Activated T-helper 1 cell treated with anti-CD3 and anti-CD28 coated beads, Interleukin-12 subunit alpha, Interleukin-12 subunit beta, Interleukin-2, Interleukin-4 antibody, amounts not matched to agents 30 ng/mL and 10 ng/mL and 1 ng/mL, durations not matched to agents 14 hours and 24 hours and 36 hours (primary cell): ENCODE measurements around the gene PIAS1. TPM values are rescaled to one million over a fixed set of nuclear protein-coding genes. Genes with fewer than 3 reads are reported as not detected.
"Not testable (repeated sequence)": the region's sequence is repeated elsewhere in the genome, so short reads cannot be mapped to it uniquely, and the experiment has no call there.

Experiments used
- DNase-seq: peaks from one replicate; pipeline ENCODE4 v3.0.0; 2021; ENCODE audit warnings: low spot score
- H3K27ac Mint-ChIP-seq: one replicate; pipeline ENCODE4 v1.8.0; 2021; ENCODE audit warnings: mild to moderate bottlenecking, mixed read lengths
- H3K27me3 Mint-ChIP-seq: one replicate; pipeline ENCODE4 v1.8.0; 2022; ENCODE audit warnings: mild to moderate bottlenecking, moderate library complexity, mixed read lengths; ENCODE audit not compliant: insufficient read depth
- H3K36me3 Mint-ChIP-seq: one replicate; pipeline ENCODE4 v1.8.0; 2021; ENCODE audit warnings: low read depth, mixed read lengths
- H3K4me1 Mint-ChIP-seq: one replicate; pipeline ENCODE4 v1.8.0; 2021; ENCODE audit warnings: low read depth, mixed read lengths
- H3K4me3 Mint-ChIP-seq: one replicate; pipeline ENCODE4 v1.8.0; 2021; ENCODE audit warnings: mild to moderate bottlenecking, moderate library complexity, mixed read lengths
- H3K9me3 Mint-ChIP-seq: one replicate; pipeline ENCODE4 v1.8.0; 2021; ENCODE audit warnings: mixed read lengths
- intact Hi-C: fragments of 100-400 bp; cut with micrococcal nuclease; formaldehyde crosslinking; loops from one replicate; pipeline ENCODE4 v1.15.1; 2024
- total RNA-seq: library from RNA; stranded (reverse); gene quantifications from 2 replicates; pipeline ENCODE4 v1.2.3, GENCODE V29; 2022

The PIAS1 gene
- total RNA-seq, 1 donor from 2014 or later = 26.8 TPM

GRCh38 chr15:68045289-68046265 lies 8.5 kb upstream of the PIAS1 start:
- intact Hi-C loops = no loop called here
- Mint-ChIP-seq H3K36me3 (no peaks in the 10 kb centered on the region), H3K27ac (no peak overlapping the region), H3K4me3 (no peak overlapping the region), H3K9me3 (no peaks in the 10 kb centered on the region), H3K27me3 (peaks cover 15% of the 10 kb centered on the region), H3K4me1 (no peaks in the 10 kb centered on the region)
- no peak for DNase-seq

- H3K4me1 Mint-ChIP-seq = peaks cover 6% of the 10 kb centered on the region
- no peak overlapping the region for H3K4me3 Mint-ChIP-seq
- no peaks in the 10 kb centered on the region for H3K9me3 Mint-ChIP-seq
- intact Hi-C loops = no loop called here
- peaks cover 10% of the 10 kb centered on the region for H3K27me3 Mint-ChIP-seq
- no peak for DNase-seq
- H3K36me3 Mint-ChIP-seq = peaks cover 5% of the 10 kb centered on the region
- no peak overlapping the region for H3K27ac Mint-ChIP-seq
These were observed 6.3 kb upstream of the PIAS1 start for GRCh38 chr15:68047826-68048225.

- no peaks in the 10 kb centered on the region for H3K9me3 Mint-ChIP-seq
- DNase-seq = no peak
- H3K36me3 Mint-ChIP-seq = peaks cover 5% of the 10 kb centered on the region
- intact Hi-C loops = loop anchor here (5.0 to 10.0 kb wide), 7 partner anchors 106 to 1364 kb away; partner anchors contain the start of genes AAGAB, C15orf61, IQCH and KIF23
- no peak overlapping the region for H3K4me3 Mint-ChIP-seq
- peaks cover 27% of the 10 kb centered on the region for H3K4me1 Mint-ChIP-seq
- no peak overlapping the region for H3K27ac Mint-ChIP-seq
- peaks cover 10% of the 10 kb centered on the region for H3K27me3 Mint-ChIP-seq
These were observed 3.0 kb upstream of the PIAS1 start for GRCh38 chr15:68051109-68051508.

GRCh38 chr15:68051907-68052306 lies 2.2 kb upstream of the PIAS1 start:
- H3K27me3 Mint-ChIP-seq = peaks cover 10% of the 10 kb centered on the region
- intact Hi-C loops = loop anchor here (5.0 to 10.0 kb wide), 7 partner anchors 105 to 1363 kb away; partner anchors contain the start of genes AAGAB, C15orf61, IQCH and KIF23
- DNase-seq = no peak
- peaks cover 35% of the 10 kb centered on the region for H3K4me1 Mint-ChIP-seq
- no peak overlapping the region for H3K4me3 Mint-ChIP-seq
- H3K9me3 Mint-ChIP-seq = no peaks in the 10 kb centered on the region
- no peak overlapping the region for H3K27ac Mint-ChIP-seq
- H3K36me3 Mint-ChIP-seq = peaks cover 5% of the 10 kb centered on the region

- DNase-seq = no peak
- Mint-ChIP-seq H3K4me1 (peaks cover 39% of the 10 kb centered on the region), H3K27me3 (peaks cover 10% of the 10 kb centered on the region), H3K4me3 (peak overlapping the region; percentile 41), H3K27ac (no peak overlapping the region), H3K9me3 (no peaks in the 10 kb centered on the region), H3K36me3 (peaks cover 5% of the 10 kb centered on the region)
- intact Hi-C loops = loop anchor here (5.0 to 10.0 kb wide), 7 partner anchors 105 to 1362 kb away; partner anchors contain the start of genes AAGAB, C15orf61, IQCH and KIF23
These were observed 1.7 kb upstream of the PIAS1 start for GRCh38 chr15:68052431-68052830.

GRCh38 chr15:68053001-68053400 lies 1.1 kb upstream of the PIAS1 start:
- no peak for DNase-seq
- Mint-ChIP-seq H3K36me3 (peaks cover 5% of the 10 kb centered on the region), H3K4me3 (peak overlapping the region; percentile 41), H3K9me3 (no peaks in the 10 kb centered on the region), H3K4me1 (peaks cover 45% of the 10 kb centered on the region), H3K27me3 (peaks cover 4% of the 10 kb centered on the region), H3K27ac (no peak overlapping the region)
- intact Hi-C loops = loop anchor here (5.0 to 10.0 kb wide), 7 partner anchors 104 to 1362 kb away; partner anchors contain the start of genes AAGAB, C15orf61, IQCH and KIF23

GRCh38 chr15:68054628-68055223 lies 611 bp downstream of the PIAS1 start:
- Mint-ChIP-seq H3K36me3 (peaks cover 5% of the 10 kb centered on the region), H3K27ac (peak overlapping the region; percentile 94), H3K27me3 (no peaks in the 10 kb centered on the region), H3K4me3 (peak overlapping the region; percentile 96), H3K9me3 (no peaks in the 10 kb centered on the region), H3K4me1 (peaks cover 50% of the 10 kb centered on the region)
- peak; percentile 15 for DNase-seq
- intact Hi-C loops = loop anchor here (1.0 to 10.0 kb wide), 10 partner anchors 103 to 1360 kb away; partner anchors contain the start of genes AAGAB, C15orf61, CLN6 and FEM1B

- Mint-ChIP-seq H3K4me1 (peaks cover 50% of the 10 kb centered on the region), H3K36me3 (peaks cover 5% of the 10 kb centered on the region)
- intact Hi-C loops = loop anchor here (10.0 kb wide), 4 partner anchors 530 to 1360 kb away; partner anchors contain the start of genes AAGAB, C15orf61, IQCH and KIF23
These were observed 1.1 kb downstream of the PIAS1 start for GRCh38 chr15:68055224-68055705.

GRCh38 chr15:68056097-68056865 lies 2.2 kb downstream of the PIAS1 start:
- intact Hi-C loops = loop anchor here (10.0 kb wide), 4 partner anchors 531 to 1359 kb away; partner anchors contain the start of genes AAGAB, C15orf61, IQCH and KIF23
- Mint-ChIP-seq H3K4me3 (peak overlapping the region; percentile 96), H3K4me1 (peaks cover 50% of the 10 kb centered on the region), H3K36me3 (peaks cover 7% of the 10 kb centered on the region), H3K9me3 (no peaks in the 10 kb centered on the region), H3K27ac (no peak overlapping the region), H3K27me3 (no peaks in the 10 kb centered on the region)
- no peak for DNase-seq

More at GRCh38 chr15:68055224-68055705, 1.1 kb downstream of the PIAS1 start:
- H3K27ac Mint-ChIP-seq = peak overlapping the region; percentile 94
- no peaks in the 10 kb centered on the region for H3K27me3 Mint-ChIP-seq
- H3K4me3 Mint-ChIP-seq = peak overlapping the region; percentile 96
- DNase-seq = peak; percentile 36
- H3K9me3 Mint-ChIP-seq = no peaks in the 10 kb centered on the region

GRCh38 chr15:68057034-68057433 lies 2.9 kb downstream of the PIAS1 start:
- intact Hi-C loops = loop anchor here (10.0 kb wide), 4 partner anchors 532 to 1358 kb away; partner anchors contain the start of genes AAGAB, C15orf61, IQCH and KIF23
- Mint-ChIP-seq H3K4me3 (no peak overlapping the region), H3K9me3 (no peaks in the 10 kb centered on the region), H3K36me3 (peaks cover 10% of the 10 kb centered on the region), H3K27me3 (no peaks in the 10 kb centered on the region), H3K4me1 (peaks cover 55% of the 10 kb centered on the region), H3K27ac (no peak overlapping the region)
- DNase-seq = no peak

- intact Hi-C loops = loop anchor here (10.0 kb wide), 4 partner anchors 533 to 1357 kb away; partner anchors contain the start of genes AAGAB, C15orf61, IQCH and KIF23
- no peaks in the 10 kb centered on the region for H3K27me3 Mint-ChIP-seq
- H3K9me3 Mint-ChIP-seq = no peaks in the 10 kb centered on the region
- peaks cover 57% of the 10 kb centered on the region for H3K4me1 Mint-ChIP-seq
- H3K27ac Mint-ChIP-seq = no peak overlapping the region
- DNase-seq = no peak
- no peak overlapping the region for H3K4me3 Mint-ChIP-seq
- peaks cover 5% of the 10 kb centered on the region for H3K36me3 Mint-ChIP-seq
These were observed 3.6 kb downstream of the PIAS1 start for GRCh38 chr15:68057758-68058157.

- H3K4me3 Mint-ChIP-seq, H3K36me3 Mint-ChIP-seq, H3K27me3 Mint-ChIP-seq, H3K27ac Mint-ChIP-seq, DNase-seq, H3K9me3 Mint-ChIP-seq: not testable (repeated sequence)
- intact Hi-C loops = loop anchor here (10.0 kb wide), 4 partner anchors 534 to 1356 kb away; partner anchors contain the start of genes AAGAB, C15orf61, IQCH and KIF23
- peaks cover 48% of the 10 kb centered on the region for H3K4me1 Mint-ChIP-seq
These were observed 4.9 kb downstream of the PIAS1 start for GRCh38 chr15:68058970-68059369.
